ENCODE results near the gene STX8.
"Not testable (repeated sequence)": the region's sequence is repeated elsewhere in the genome, so short reads cannot be mapped to it uniquely, and the experiment has no call there.

STX8 gene

GRCh38 chr17:9383826-9384225, 191.8 kb downstream of the STX8 start:
- H3K9me3 ChIP-seq (ENCODE audit: insufficient read depth, low read length) = no peaks in the 10 kb centered on the region
- no peak overlapping the region for H3K4me3 ChIP-seq (ENCODE audit: low read length)
- H3K79me2 ChIP-seq (ENCODE audit: low read length) = no peaks in the 10 kb centered on the region
- no peaks in the 10 kb centered on the region for H4K20me1 ChIP-seq (ENCODE audit: insufficient read depth, low read length)
- no peaks in the 10 kb centered on the region for H3K36me3 ChIP-seq (replicated peaks; ENCODE audit: low read depth, low read length)
- peaks cover 17% of the 10 kb centered on the region for H3K4me1 ChIP-seq (ENCODE audit: low read length)
- no peaks in the 10 kb centered on the region for H3K27me3 ChIP-seq (ENCODE audit: low read depth, low read length)
- H3K27ac ChIP-seq (ENCODE audit: low read length) = no peak overlapping the region
- H3K9ac ChIP-seq (ENCODE audit: low read length) = no peak overlapping the region
- TF ChIP-seq EZH2phosphoT487 (IDR thresholded peaks at IDR 0.05; ENCODE audit: low read depth) (no peak), CTCF (IDR thresholded peaks at IDR 0.05; ENCODE audit: low read depth, low read length) (no peak)
- no peak overlapping the region for H3K4me2 ChIP-seq (ENCODE audit: low read length)
- no peak overlapping the region for H2AFZ ChIP-seq (ENCODE audit: low read depth, low read length)

- no peaks in the 10 kb centered on the region for H3K27me3 ChIP-seq (ENCODE audit: low read depth, low read length)
- H3K9me3 ChIP-seq (ENCODE audit: insufficient read depth, low read length) = no peaks in the 10 kb centered on the region
- no peak overlapping the region for H3K4me2 ChIP-seq (ENCODE audit: low read length)
- no peak overlapping the region for H3K4me3 ChIP-seq (ENCODE audit: low read length)
- no peaks in the 10 kb centered on the region for H3K79me2 ChIP-seq (ENCODE audit: low read length)
- no peaks in the 10 kb centered on the region for H3K36me3 ChIP-seq (replicated peaks; ENCODE audit: low read depth, low read length)
- H3K4me1 ChIP-seq (ENCODE audit: low read length) = peaks cover 11% of the 10 kb centered on the region
- no peaks in the 10 kb centered on the region for H4K20me1 ChIP-seq (ENCODE audit: insufficient read depth, low read length)
- no peak overlapping the region for H3K27ac ChIP-seq (ENCODE audit: low read length)
- TF ChIP-seq CTCF (IDR thresholded peaks at IDR 0.05; ENCODE audit: low read depth, low read length) = no peak
- no peak for TF ChIP-seq EZH2phosphoT487 (IDR thresholded peaks at IDR 0.05; ENCODE audit: low read depth)
- H3K9ac ChIP-seq (ENCODE audit: low read length) = no peak overlapping the region
- H2AFZ ChIP-seq (ENCODE audit: low read depth, low read length) = no peak overlapping the region
These were observed 193.0 kb downstream of the STX8 start for GRCh38 chr17:9382626-9383025.

DNA sequence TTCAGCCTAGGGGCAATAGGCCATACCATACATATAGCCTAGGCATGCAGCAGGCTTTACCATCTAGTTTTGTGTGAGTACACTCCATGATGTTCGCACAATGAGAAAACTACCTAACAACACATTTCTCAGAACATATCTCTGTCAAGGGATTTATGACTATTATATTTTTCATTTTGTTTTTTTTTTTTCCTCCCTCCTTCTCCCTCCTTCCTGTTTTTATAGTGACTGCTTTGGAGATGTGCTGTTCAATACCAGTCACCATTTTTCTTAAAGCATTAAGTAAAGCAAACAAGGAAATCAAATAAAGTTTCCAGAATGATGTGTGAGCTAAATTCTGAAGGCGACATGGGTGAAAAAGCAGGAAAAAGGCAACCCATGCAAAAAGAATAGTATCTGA, 194.6 kb downstream of the STX8 start:
- Histone ChIP-seq H3K9ac (ENCODE audit: low read length) (no peak overlapping the region), H3K79me2 (ENCODE audit: low read length) (no peaks in the 10 kb centered on the region), H3K9me3 (ENCODE audit: insufficient read depth, low read length) (no peaks in the 10 kb centered on the region)

DNA sequence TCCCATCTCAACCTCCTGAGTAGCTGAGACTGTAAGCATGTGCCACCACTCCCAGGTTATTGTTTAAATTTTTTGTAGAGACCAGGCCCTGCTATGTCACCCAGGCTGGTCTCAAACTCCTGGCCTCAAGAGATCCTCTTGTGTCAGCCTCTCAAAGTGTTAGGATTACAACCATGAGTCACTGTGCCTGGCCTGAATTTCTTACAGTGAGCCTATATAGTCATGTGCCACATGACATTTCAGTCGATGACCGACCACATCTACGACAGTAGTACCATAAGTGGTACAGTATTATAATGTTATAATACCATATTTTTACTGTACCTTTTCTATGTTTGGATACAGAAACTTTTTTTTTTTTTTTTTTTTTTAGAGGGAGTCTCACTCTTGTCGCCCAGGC, 195.3 kb downstream of the STX8 start:
- no peak overlapping the region for H3K27ac ChIP-seq (ENCODE audit: low read length)
- no peak overlapping the region for H3K9ac ChIP-seq (ENCODE audit: low read length)
- H3K4me2 ChIP-seq (ENCODE audit: low read length) = no peak overlapping the region
- no peaks in the 10 kb centered on the region for H4K20me1 ChIP-seq (ENCODE audit: insufficient read depth, low read length)
- H3K27me3 ChIP-seq (ENCODE audit: low read depth, low read length) = no peaks in the 10 kb centered on the region
- H3K4me3 ChIP-seq (ENCODE audit: low read length) = no peak overlapping the region
- H2AFZ ChIP-seq (ENCODE audit: low read depth, low read length) = no peak overlapping the region
- H3K79me2 ChIP-seq (ENCODE audit: low read length) = no peaks in the 10 kb centered on the region
- no peaks in the 10 kb centered on the region for H3K4me1 ChIP-seq (ENCODE audit: low read length)
- no peaks in the 10 kb centered on the region for H3K36me3 ChIP-seq (replicated peaks; ENCODE audit: low read depth, low read length)
- TF ChIP-seq EZH2phosphoT487 (IDR thresholded peaks at IDR 0.05; ENCODE audit: low read depth) (no peak), CTCF (IDR thresholded peaks at IDR 0.05; ENCODE audit: low read depth, low read length) (no peak)
- no peaks in the 10 kb centered on the region for H3K9me3 ChIP-seq (ENCODE audit: insufficient read depth, low read length)

More for the DNA sequence above, 194.6 kb downstream of the STX8 start:
- no peak overlapping the region for H3K4me2 ChIP-seq (ENCODE audit: low read length)
- no peak overlapping the region for H2AFZ ChIP-seq (ENCODE audit: low read depth, low read length)
- H3K27me3 ChIP-seq (ENCODE audit: low read depth, low read length) = no peaks in the 10 kb centered on the region
- peaks cover 1% of the 10 kb centered on the region for H3K4me1 ChIP-seq (ENCODE audit: low read length)
- no peaks in the 10 kb centered on the region for H4K20me1 ChIP-seq (ENCODE audit: insufficient read depth, low read length)
- H3K27ac ChIP-seq (ENCODE audit: low read length) = no peak overlapping the region
- no peak overlapping the region for H3K4me3 ChIP-seq (ENCODE audit: low read length)
- H3K36me3 ChIP-seq (replicated peaks; ENCODE audit: low read depth, low read length) = no peaks in the 10 kb centered on the region
- TF ChIP-seq EZH2phosphoT487 (IDR thresholded peaks at IDR 0.05; ENCODE audit: low read depth) = no peak
- no peak for TF ChIP-seq CTCF (IDR thresholded peaks at IDR 0.05; ENCODE audit: low read depth, low read length)

GRCh38 chr17:9376177-9376576, 199.4 kb downstream of the STX8 start:
- not testable (repeated sequence) for H4K20me1 ChIP-seq (ENCODE audit: insufficient read depth, low read length); H3K4me3 ChIP-seq (ENCODE audit: low read length); H3K9me3 ChIP-seq (ENCODE audit: insufficient read depth, low read length); H3K27ac ChIP-seq (ENCODE audit: low read length); H3K27me3 ChIP-seq (ENCODE audit: low read depth, low read length); H3K79me2 ChIP-seq (ENCODE audit: low read length); H3K4me1 ChIP-seq (ENCODE audit: low read length); H3K36me3 ChIP-seq (replicated peaks; ENCODE audit: low read depth, low read length); H3K4me2 ChIP-seq (ENCODE audit: low read length); H2AFZ ChIP-seq (ENCODE audit: low read depth, low read length); H3K9ac ChIP-seq (ENCODE audit: low read length)
